Spleen (tissue), 11 donors: ENCODE measurements around the gene REEP3. TPM values are rescaled to one million over a fixed set of nuclear protein-coding genes. Genes with fewer than 3 reads are reported as not detected.

Experiments used
- DNase-seq: peaks from one replicate; pipeline ENCODE4 v3.0.0-alpha.2; 2020
- H3K27ac ChIP-seq, 8 donors: fragments of 200-600 bp; sonication (generic) in 7 of 8; 1 replicate in 4 of 8; 2 replicates in 4 of 8; pipeline versions ENCODE4 v1.5.0 to v1.8.0; 2016 to 2021; ENCODE audit warnings: inconsistent platforms in 4 of 8, mild to moderate bottlenecking in 4 of 8, moderate library complexity in 1 of 8
- H3K27me3 ChIP-seq, 7 donors: fragments of 200-600 bp; sonication (generic) in 6 of 7; replicated peaks in 1 of 7; 1 replicate in 4 of 7; 2 replicates in 3 of 7; pipeline versions ENCODE4 v1.5.0 to v1.8.0; 2016 to 2021; ENCODE audit warnings: inconsistent platforms in 3 of 7, mild to moderate bottlenecking in 1 of 7
- H3K36me3 ChIP-seq, 6 donors: fragments of 200-600 bp; sonication (generic) in 5 of 6; 1 replicate in 4 of 6; 2 replicates in 2 of 6; pipeline versions ENCODE4 v1.5.0 to v1.8.0; 2016 to 2021; ENCODE audit warnings: inconsistent platforms in 2 of 6
- H3K4me1 ChIP-seq, 6 donors: fragments of 200-600 bp; sonication (generic) in 5 of 6; 1 replicate in 3 of 6; 2 replicates in 3 of 6; pipeline versions ENCODE4 v1.5.0 to v1.8.0; 2016 to 2021; ENCODE audit warnings: inconsistent platforms in 3 of 6
- H3K4me3 ChIP-seq, 8 donors: fragments of 200-600 bp; sonication (generic) in 7 of 8; 1 replicate in 4 of 8; 2 replicates in 4 of 8; pipeline versions ENCODE4 v1.5.0 to v1.8.0; 2016 to 2021; ENCODE audit warnings: inconsistent platforms in 4 of 8, mild to moderate bottlenecking in 4 of 8, moderate library complexity in 2 of 8
- H3K9me3 ChIP-seq, 8 donors: fragments of 200-600 bp; sonication (generic) in 7 of 8; 1 replicate in 4 of 8; 2 replicates in 4 of 8; pipeline versions ENCODE4 v1.5.0 to v1.8.0; 2016 to 2021; ENCODE audit warnings: inconsistent platforms in 4 of 8
- POLR2A ChIP-seq, 3 donors: fragments of 450-650 bp; IDR thresholded peaks; one replicate each; pipeline ENCODE4 v1.5.1; 2017; ENCODE audit warnings: antibody characterized with exemption in 3 of 3, mild to moderate bottlenecking in 1 of 3
- POLR2AphosphoS5 ChIP-seq, 3 donors: sonication (generic); formaldehyde crosslinking; IDR thresholded peaks; one replicate each; pipeline ENCODE4 v1.5.1; 2017; ENCODE audit warnings: antibody characterized with exemption in 3 of 3
- WGBS, 5 donors: extraction: QIAGEN DNeasy Blood & Tissue Kit in 3 of 5; methylation state at CpG; one replicate each; pipeline versions ENCODE4 v1.1.5 to v1.1.7; 2013 to 2018; 5-methylcytosine and 5-hydroxymethylcytosine counted together
- intact Hi-C: fragments of 100-400 bp; cut with DNase I; formaldehyde crosslinking; loops from one replicate; pipeline ENCODE4 v1.15.0; 2023; ENCODE audit warnings: low total_unique reads
- polyA plus RNA-seq, 3 donors: library from polyadenylated mRNA; stranded (reverse); fragments of 200-250 nt; gene quantifications; one replicate each; pipeline ENCODE4 v1.2.1, GENCODE V29; 2013
- total RNA-seq, 7 donors: library from RNA; depleted of rRNA in 3 of 7; stranded (reverse); fragments of >200 nt in 3 of 7; fragmentation: NEBNext Ultra II Directional in 4 of 7; extraction: Animal tissue kit (Norgen Biotek cat#: 25700) in 4 of 7; gene quantifications; one replicate each; pipeline versions ENCODE4 v1.1.0 to v1.2.1, GENCODE V29; 2016 to 2021
- TF ChIP-seq, protein P1 (sequence below), 11 experiments: fragments of 200-600 bp in 7 of 11; fragments of 450-650 bp in 4 of 11; sonication (generic) in 4 of 11; IDR thresholded peaks in 8 of 11; conservative IDR thresholded peaks in 3 of 11; 1 replicate in 7 of 11; 2 replicates in 4 of 11; pipeline versions ENCODE4 v1.4.0 to v1.8.0; 2016 to 2021; ENCODE audit warnings: antibody characterized with exemption in 11 of 11, inconsistent platforms in 4 of 11, mild to moderate bottlenecking in 1 of 11
- donor health status: healthy with polysubstance abuse.
- donor health status: DM: no; HTN: no; CAD: no; lungs with moderate emphysema.
- donor health status: DM: no; HTN: no; CAD: no.
- donor health status: Bipolar disorder and iron deficiency.
- donor health status: healthy.
- donor health status: DM: no; HTN: no; CAD: no.
- donor health status: DM: yes; HTN: yes; CAD: no.

REEP3 gene
- total and polyA plus RNA-seq, 10 donors = 4.0 to 46.5 (median 22.1) TPM

DNA sequence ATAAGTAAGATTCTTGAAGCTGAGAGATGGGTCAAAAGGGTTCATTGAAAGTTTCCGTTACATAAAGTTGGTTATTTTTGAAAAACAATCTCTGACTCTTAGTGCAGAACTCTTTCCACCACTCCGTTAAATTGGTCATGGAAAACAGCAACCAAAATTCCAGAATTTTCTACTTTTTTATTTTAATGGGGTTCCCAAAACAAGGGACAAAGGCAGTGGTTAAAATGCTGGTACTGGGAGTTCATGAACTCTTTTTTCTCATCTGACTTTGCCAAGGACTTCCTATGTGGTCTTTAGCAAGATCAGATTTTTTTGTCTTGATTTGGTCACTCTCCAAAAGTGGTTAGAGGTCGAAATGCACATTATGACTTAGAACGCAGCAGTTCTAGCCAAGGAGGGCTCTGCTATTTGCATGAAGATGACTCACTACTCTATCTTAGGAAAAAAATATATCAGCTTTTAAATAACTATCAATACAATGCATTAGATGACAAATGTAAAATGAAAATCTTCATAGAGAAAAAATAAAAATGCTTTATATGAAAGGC lies 145.7 kb downstream of the REEP3 start:
- WGBS, 5 donors = 23 to 57% (median 38%) methylated on average over 4 of the region's 4 CpGs
- Histone ChIP-seq H3K27me3 (no peaks in the 10 kb centered on the region), H3K4me3 (no peak overlapping the region), H3K27ac (peak overlapping the region in 7 of 8 donors; percentile 1 to 65 (median 54)), H3K9me3 (no peaks in the 10 kb centered on the region), H3K4me1 (peaks cover 6 to 35% (median 21%) of the 10 kb centered on the region in 6 donors), H3K36me3 (no peaks in the 10 kb centered on the region)
- intact Hi-C loops = no loop called here
- DNase-seq = no peak
- TF ChIP-seq, protein P1, sequence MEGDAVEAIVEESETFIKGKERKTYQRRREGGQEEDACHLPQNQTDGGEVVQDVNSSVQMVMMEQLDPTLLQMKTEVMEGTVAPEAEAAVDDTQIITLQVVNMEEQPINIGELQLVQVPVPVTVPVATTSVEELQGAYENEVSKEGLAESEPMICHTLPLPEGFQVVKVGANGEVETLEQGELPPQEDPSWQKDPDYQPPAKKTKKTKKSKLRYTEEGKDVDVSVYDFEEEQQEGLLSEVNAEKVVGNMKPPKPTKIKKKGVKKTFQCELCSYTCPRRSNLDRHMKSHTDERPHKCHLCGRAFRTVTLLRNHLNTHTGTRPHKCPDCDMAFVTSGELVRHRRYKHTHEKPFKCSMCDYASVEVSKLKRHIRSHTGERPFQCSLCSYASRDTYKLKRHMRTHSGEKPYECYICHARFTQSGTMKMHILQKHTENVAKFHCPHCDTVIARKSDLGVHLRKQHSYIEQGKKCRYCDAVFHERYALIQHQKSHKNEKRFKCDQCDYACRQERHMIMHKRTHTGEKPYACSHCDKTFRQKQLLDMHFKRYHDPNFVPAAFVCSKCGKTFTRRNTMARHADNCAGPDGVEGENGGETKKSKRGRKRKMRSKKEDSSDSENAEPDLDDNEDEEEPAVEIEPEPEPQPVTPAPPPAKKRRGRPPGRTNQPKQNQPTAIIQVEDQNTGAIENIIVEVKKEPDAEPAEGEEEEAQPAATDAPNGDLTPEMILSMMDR (IDR thresholded peaks at IDR 0.05 in 8 of 11, conservative IDR thresholded peaks at IDR 0.05 in 3 of 11) = no peak
- TF ChIP-seq POLR2A (IDR thresholded peaks at IDR 0.05) = no peak
- TF ChIP-seq POLR2AphosphoS5 (IDR thresholded peaks at IDR 0.05) = no peak

DNA sequence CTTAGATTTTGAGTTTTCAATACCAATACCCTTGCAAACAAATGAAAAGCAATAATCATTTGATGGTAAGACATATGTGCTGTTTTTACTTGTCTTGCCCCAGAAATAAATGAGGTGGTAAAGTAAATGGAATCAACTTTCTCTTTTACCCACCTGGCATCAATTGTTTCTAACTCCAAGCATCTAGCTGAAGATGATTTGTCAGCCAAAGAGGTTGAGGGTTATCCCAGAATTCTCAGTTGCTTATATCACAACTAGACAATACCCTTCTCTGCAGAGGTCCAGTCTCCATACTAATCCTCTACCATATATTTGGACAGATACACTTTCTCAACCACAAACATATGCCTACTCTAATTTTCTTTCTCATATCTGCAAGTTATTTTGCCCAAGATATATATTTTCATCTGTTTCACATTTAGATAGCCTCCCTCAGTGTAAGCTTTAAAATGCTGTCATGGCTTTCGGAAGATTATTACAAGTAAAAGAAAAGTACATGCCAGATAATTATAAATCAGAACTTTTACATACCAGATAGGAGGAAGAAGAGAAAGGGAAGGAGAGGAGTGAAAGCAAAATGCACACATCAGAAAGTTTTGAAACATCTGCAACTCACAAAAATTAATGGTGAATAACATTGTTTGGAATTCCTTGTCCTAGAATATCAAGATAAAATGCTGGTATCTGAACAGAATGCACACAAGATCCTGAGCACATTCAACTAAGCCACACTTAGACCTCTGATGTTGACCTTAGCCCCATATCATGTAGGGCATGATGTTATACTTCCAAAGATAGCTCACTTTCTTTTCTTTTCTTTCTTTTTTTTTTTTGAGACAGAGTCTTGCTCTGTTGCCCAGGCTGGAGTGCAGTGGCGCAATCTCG lies 146.6 kb downstream of the REEP3 start:
- H3K9me3 ChIP-seq = no peaks in the 10 kb centered on the region
- no peaks in the 10 kb centered on the region for H3K27me3 ChIP-seq
- peaks cover 7 to 44% (median 27%) of the 10 kb centered on the region in 6 donors for H3K4me1 ChIP-seq
- H3K36me3 ChIP-seq = no peaks in the 10 kb centered on the region
- H3K27ac ChIP-seq = peak overlapping the region in 5 of 8 donors; percentile 1 to 72 (median 56)
- no peak overlapping the region for H3K4me3 ChIP-seq
- WGBS, 5 donors = 90 to 100% (median 93%) methylated on average over 3 of the region's 3 CpGs
- no peak for DNase-seq
- TF ChIP-seq POLR2AphosphoS5 (IDR thresholded peaks at IDR 0.05) = no peak
- TF ChIP-seq POLR2A (IDR thresholded peaks at IDR 0.05) = no peak
- TF ChIP-seq, protein P1 (IDR thresholded peaks at IDR 0.05 in 8 of 11, conservative IDR thresholded peaks at IDR 0.05 in 3 of 11) = no peak
- intact Hi-C loops = no loop called here

DNA sequence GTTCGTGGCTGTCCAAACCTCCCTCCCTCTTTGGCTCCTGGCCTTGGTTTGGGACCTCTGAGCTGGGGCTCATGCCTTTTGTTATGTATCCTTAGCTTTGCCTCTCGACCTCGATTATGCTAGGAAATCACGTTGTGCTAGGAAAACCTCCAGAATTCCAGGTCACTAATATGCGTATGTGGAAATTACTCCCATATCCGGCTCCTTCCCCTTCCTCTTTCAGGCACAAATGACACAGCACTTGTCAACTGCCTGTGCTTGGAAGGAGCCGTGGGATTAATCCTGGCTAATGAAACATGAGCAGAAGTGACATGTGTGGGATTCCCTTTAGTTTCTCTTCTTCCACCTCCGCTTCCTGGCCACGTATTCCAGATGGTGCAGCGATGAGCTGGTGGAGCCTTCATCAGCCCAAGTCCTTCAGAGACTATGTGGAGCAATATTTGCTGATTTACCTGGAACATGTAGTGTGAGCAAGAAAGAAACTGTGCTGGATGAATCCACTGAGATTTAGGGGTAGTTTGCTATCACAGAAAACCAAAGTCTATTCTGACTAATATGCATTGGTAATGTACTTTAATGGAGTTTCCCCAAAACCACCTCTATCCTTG lies 149.2 kb downstream of the REEP3 start:
- 49 to 67% (median 50%) methylated on average over 10 of the region's 10 CpGs for WGBS, 5 donors
- peaks cover 7 to 51% (median 27%) of the 10 kb centered on the region in 6 donors for H3K4me1 ChIP-seq
- no peaks in the 10 kb centered on the region for H3K9me3 ChIP-seq
- TF ChIP-seq POLR2AphosphoS5 (IDR thresholded peaks at IDR 0.05) (peak in 1 of 3 donors; percentile 87), POLR2A (IDR thresholded peaks at IDR 0.05) (no peak)
- no peak for DNase-seq
- peak overlapping the region in 7 of 8 donors; percentile 34 to 77 (median 58) for H3K27ac ChIP-seq
- H3K4me3 ChIP-seq = peak overlapping the region in 1 of 8 donors; percentile 22
- intact Hi-C loops = no loop called here
- H3K27me3 ChIP-seq = no peaks in the 10 kb centered on the region
- H3K36me3 ChIP-seq = no peaks in the 10 kb centered on the region

DNA sequence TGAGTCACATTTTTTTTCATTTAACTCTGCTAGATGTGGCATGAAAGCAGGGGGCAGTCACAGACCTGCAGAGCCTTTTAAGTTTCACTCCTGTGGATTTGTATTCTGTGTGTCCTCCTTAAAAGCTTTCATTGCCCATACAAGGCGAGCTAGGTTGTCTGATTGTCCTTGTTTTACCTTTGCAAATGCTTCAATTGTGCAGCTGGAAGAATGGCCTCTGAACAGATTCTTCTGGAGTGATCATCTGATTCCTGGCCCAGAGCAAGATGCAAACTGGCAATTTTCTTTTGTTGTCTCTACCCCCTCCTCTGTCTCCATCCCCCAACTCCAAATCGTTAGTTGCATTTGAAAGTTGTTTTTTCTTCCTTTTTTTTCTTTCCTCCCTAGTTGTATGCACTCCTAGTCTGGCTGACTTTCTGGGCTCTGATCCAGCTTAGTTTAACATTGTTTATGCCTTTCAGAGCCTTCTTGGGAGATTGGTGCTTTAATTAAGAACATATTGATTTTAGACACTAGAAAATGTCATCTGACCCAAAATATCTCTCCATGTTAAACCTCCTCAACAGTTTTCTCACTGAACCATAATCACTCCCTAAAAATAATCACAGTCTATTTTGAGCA lies 150.2 kb downstream of the REEP3 start:
- no peaks in the 10 kb centered on the region for H3K9me3 ChIP-seq
- H3K4me1 ChIP-seq = peaks cover 7 to 51% (median 26%) of the 10 kb centered on the region in 6 donors
- TF ChIP-seq, protein P1 (IDR thresholded peaks at IDR 0.05 in 8 of 11, conservative IDR thresholded peaks at IDR 0.05 in 3 of 11) = no peak
- TF ChIP-seq POLR2AphosphoS5 (IDR thresholded peaks at IDR 0.05) (no peak), POLR2A (IDR thresholded peaks at IDR 0.05) (no peak)
- 52 to 60% (median 54%) methylated on average over 2 of the region's 2 CpGs for WGBS, 5 donors
- peak overlapping the region in 5 of 8 donors; percentile 7 to 77 (median 72) for H3K27ac ChIP-seq
- intact Hi-C loops = no loop called here
- no peaks in the 10 kb centered on the region for H3K36me3 ChIP-seq
- no peak overlapping the region for H3K4me3 ChIP-seq
- no peak for DNase-seq
- no peaks in the 10 kb centered on the region for H3K27me3 ChIP-seq
